NCI-H2171 (cell line): ENCODE results near the gene TFEC.

ENCODE experiments used
- DNase-seq: peaks from one replicate; lab custom pipeline; 2025; lab: John Stamatoyannopoulos, UW

The TFEC gene

GRCh38 chr7:115924411-115924810 is 106.2 kb downstream of the TFEC start:
- no peak for DNase-seq

DNA sequence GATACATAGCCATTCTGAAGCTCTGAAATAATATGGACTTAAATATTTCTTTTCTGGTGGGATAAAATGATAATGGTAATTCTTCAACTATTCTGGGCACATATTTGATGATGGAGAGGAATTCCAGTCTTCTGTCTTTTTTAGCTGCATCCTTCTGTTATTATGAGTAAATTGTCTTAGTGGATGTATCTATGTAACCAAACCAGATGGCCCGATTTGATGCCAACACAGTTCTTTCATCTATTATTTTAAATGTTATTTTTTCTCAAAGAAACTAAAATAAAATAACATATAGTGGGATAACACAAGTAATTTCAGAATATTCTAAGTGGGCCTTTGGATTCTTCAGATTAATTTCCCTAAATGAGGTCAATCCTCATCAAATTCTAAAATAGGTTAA is 110.2 kb downstream of the TFEC start:
- DNase-seq: no peak

- DNase-seq: no peak
These were observed 115.6 kb downstream of the TFEC start for GRCh38 chr7:115914951-115915350.

GRCh38 chr7:115911465-115911864 is 119.1 kb downstream of the TFEC start:
- DNase-seq: no peak

DNA sequence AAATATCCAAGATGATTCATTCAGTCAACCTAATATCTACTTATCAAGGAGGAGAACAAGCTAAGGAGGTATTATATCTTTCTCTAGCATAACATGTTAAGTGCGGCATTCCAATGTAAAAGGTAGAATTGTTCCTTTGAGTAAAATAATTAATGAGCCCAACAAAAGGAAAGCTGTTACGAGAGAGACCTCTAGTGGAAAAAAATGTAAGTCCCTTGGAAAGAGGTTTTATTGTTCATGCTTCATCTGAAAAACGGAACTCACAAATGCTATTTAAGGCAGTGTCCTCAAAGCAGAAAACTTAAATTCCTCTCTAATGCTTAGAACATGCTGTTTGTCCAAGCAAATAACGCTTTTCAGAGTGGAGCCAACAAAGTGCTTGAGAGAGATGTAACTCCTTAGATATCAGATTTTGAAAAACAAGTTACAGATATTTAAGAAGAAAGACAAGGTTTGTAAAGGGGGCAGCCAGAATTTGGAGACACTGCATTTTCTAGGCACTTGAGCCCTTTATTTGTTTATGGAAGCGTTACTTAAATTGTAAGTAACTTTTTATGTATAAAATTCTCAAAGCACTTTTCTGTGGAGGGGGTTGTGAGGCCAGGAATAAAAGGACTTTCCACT is 119.9 kb downstream of the TFEC start:
- DNase-seq: peak; percentile 38

- no peak for DNase-seq
These were observed 123.8 kb downstream of the TFEC start for GRCh38 chr7:115906731-115907130.

GRCh38 chr7:115889669-115889984 is 140.9 kb downstream of the TFEC start:
- DNase-seq: no peak

GRCh38 chr7:115888981-115889668 is 141.4 kb downstream of the TFEC start:
- DNase-seq: no peak

- DNase-seq: no peak
These were observed 145.0 kb downstream of the TFEC start for GRCh38 chr7:115885550-115885949.
